Mesendoderm (in vitro differentiated cells): Measurements from ENCODE around the gene TNP1.

Experiments used
- DNase-seq: peaks from one replicate; pipeline ENCODE4 v3.0.0; 2013
- H2AK5ac ChIP-seq: 2 replicates; pipeline ENCODE4 v1.6.1; 2013; ENCODE audit warnings: low read length, inconsistent platforms
- H2BK120ac ChIP-seq: 2 replicates; pipeline ENCODE4 v1.6.1; 2013; ENCODE audit warnings: low read depth, mild to moderate bottlenecking, low read length, moderate library complexity, mixed read lengths
- H2BK15ac ChIP-seq: replicated peaks from 2 replicates; pipeline ENCODE4 v1.6.1; 2013; ENCODE audit warnings: low read depth, mild to moderate bottlenecking, moderate library complexity
- H2BK5ac ChIP-seq: 2 replicates; pipeline ENCODE4 v1.6.1; 2013; ENCODE audit warnings: low read length, inconsistent platforms
- H3K18ac ChIP-seq: 2 replicates; pipeline ENCODE4 v1.6.1; 2013; ENCODE audit warnings: mild to moderate bottlenecking, low read length, mixed read lengths
- H3K23ac ChIP-seq: one replicate; pipeline ENCODE4 v1.6.1; 2013; ENCODE audit warnings: low read length
- H3K27ac ChIP-seq: 2 replicates; pipeline ENCODE4 v1.5.1; 2013; ENCODE audit warnings: low read depth, mild to moderate bottlenecking, inconsistent platforms, low read length, moderate library complexity
- H3K27me3 ChIP-seq: 2 replicates; pipeline ENCODE4 v1.6.1; 2013; ENCODE audit warnings: low read length, control low read depth, mild to moderate bottlenecking, inconsistent platforms; ENCODE audit not compliant: insufficient read depth, poor library complexity
- H3K36me3 ChIP-seq: 2 replicates; pipeline ENCODE4 v1.6.1; 2013; ENCODE audit warnings: low read length, inconsistent platforms; ENCODE audit not compliant: control insufficient read depth, insufficient read depth
- H3K4ac ChIP-seq: one replicate; pipeline ENCODE4 v1.6.1; 2013; ENCODE audit warnings: low read depth, mild to moderate bottlenecking, low read length, moderate library complexity
- H3K4me1 ChIP-seq: 2 replicates; pipeline ENCODE4 v1.6.1; 2013; ENCODE audit warnings: low read depth, low read length, inconsistent platforms; ENCODE audit not compliant: control insufficient read depth
- H3K4me2 ChIP-seq: 2 replicates; pipeline ENCODE4 v1.6.1; 2013; ENCODE audit warnings: low read length
- H3K4me3 ChIP-seq: 2 replicates; pipeline ENCODE4 v1.5.1; 2013; ENCODE audit warnings: mild to moderate bottlenecking, low read length
- H3K56ac ChIP-seq: one replicate; pipeline ENCODE4 v1.6.1; 2013; ENCODE audit warnings: low read length
- H3K79me1 ChIP-seq: 2 replicates; pipeline ENCODE4 v1.6.1; 2013; ENCODE audit warnings: low read length, inconsistent platforms
- H3K79me2 ChIP-seq: 2 replicates; pipeline ENCODE4 v1.6.1; 2013; ENCODE audit warnings: mild to moderate bottlenecking, low read length; ENCODE audit not compliant: control insufficient read depth, insufficient read depth
- H3K9ac ChIP-seq: 2 replicates; pipeline ENCODE4 v1.6.1; 2013; ENCODE audit warnings: low read length, inconsistent platforms
- H4K5ac ChIP-seq: one replicate; pipeline ENCODE4 v1.6.1; 2013; ENCODE audit warnings: low read length
- H4K8ac ChIP-seq: one replicate; pipeline ENCODE4 v1.6.1; 2013; ENCODE audit warnings: low read depth, mild to moderate bottlenecking, control low read depth, low read length, moderate library complexity
- WGBS: extraction: QIAGEN DNeasy Blood & Tissue Kit; methylation state at CpG from one replicate; pipeline ENCODE4 v1.1.7; 2013; ENCODE audit warnings: low lambda C conversion rate, missing lambda C conversion rate; ENCODE audit not compliant: insufficient coverage; ENCODE audit errors: extremely low coverage; 5-methylcytosine and 5-hydroxymethylcytosine counted together

The TNP1 gene

DNA sequence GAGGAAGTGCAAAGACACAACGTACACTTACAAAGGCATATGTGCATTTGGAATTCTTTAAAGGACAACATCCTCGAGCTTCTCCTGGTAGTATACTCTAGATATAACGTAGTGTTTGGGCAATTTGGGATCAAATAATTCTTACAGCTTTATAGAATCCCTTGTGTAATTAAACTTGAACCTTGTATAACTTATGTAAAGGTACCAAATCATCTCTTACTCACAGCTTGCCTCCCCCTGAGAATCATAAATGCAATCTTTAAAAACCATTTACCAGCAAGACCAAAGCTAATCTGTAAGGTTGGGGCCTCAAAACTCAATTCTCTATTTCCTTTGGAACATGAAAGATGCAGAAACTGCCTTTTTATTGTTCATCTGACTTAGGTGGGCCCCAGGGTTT is 12.2 kb upstream of the TNP1 start:
- no peaks in the 10 kb centered on the region for H3K79me1 ChIP-seq
- H3K9ac ChIP-seq: no peak overlapping the region
- no peak overlapping the region for H3K4ac ChIP-seq
- H3K27ac ChIP-seq: no peak overlapping the region
- H3K4me3 ChIP-seq: no peak overlapping the region
- no peaks in the 10 kb centered on the region for H3K36me3 ChIP-seq
- no CpG with 5 or more reads among the region's 3 CpGs for WGBS
- no peak overlapping the region for H4K5ac ChIP-seq
- H3K79me2 ChIP-seq: no peaks in the 10 kb centered on the region
- H3K4me1 ChIP-seq: no peaks in the 10 kb centered on the region
- H2BK5ac ChIP-seq: no peak overlapping the region
- no peak overlapping the region for H3K56ac ChIP-seq
- no peak overlapping the region for H3K18ac ChIP-seq
- H3K4me2 ChIP-seq: no peak overlapping the region
- H2BK15ac ChIP-seq: no peak overlapping the region
- H4K8ac ChIP-seq: no peak overlapping the region
- DNase-seq: no peak
- H2AK5ac ChIP-seq: no peak overlapping the region
- H3K23ac ChIP-seq: no peak overlapping the region
- no peaks in the 10 kb centered on the region for H3K27me3 ChIP-seq
- H2BK120ac ChIP-seq: no peak overlapping the region

DNA sequence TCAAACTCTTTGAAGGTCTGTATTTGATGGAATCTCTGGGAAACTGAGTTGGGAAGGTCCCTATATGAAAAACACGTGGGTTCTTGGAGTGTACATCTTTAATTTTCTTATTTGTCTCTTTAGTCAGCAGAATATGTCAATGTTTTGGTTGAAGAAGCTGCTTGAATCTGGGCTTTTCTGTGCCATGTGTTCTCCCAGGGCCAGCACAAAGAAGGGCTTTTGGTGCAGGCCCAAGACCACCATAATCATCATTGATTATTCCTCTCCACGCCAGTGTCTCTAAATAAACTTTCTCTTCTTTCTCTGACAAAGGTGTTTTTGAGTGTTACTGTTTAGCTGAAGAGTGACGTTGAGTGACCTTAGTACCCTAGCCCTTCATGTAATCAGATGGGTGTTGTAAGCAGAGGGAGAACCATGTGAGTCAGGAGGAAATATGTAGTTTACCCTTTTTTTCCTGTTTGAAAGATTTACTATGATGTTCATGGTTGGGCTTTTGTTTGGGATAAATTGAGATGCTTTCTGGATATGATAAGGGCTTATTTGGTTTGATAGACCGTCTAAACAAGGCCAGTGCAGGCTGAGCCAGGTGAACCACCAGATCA is 11.6 kb upstream of the TNP1 start:
- no peaks in the 10 kb centered on the region for H3K36me3 ChIP-seq
- H3K9ac ChIP-seq: no peak overlapping the region
- H2BK15ac ChIP-seq: no peak overlapping the region
- no peaks in the 10 kb centered on the region for H3K27me3 ChIP-seq
- no peak overlapping the region for H2BK120ac ChIP-seq
- no peak overlapping the region for H3K4me2 ChIP-seq
- H3K56ac ChIP-seq: no peak overlapping the region
- no peak overlapping the region for H3K18ac ChIP-seq
- no peak overlapping the region for H4K5ac ChIP-seq
- no peaks in the 10 kb centered on the region for H3K79me2 ChIP-seq
- no peaks in the 10 kb centered on the region for H3K79me1 ChIP-seq
- H2BK5ac ChIP-seq: no peak overlapping the region
- no peak overlapping the region for H3K4ac ChIP-seq
- no peaks in the 10 kb centered on the region for H3K4me1 ChIP-seq
- no peak for DNase-seq
- no peak overlapping the region for H3K23ac ChIP-seq
- H3K4me3 ChIP-seq: no peak overlapping the region
- H2AK5ac ChIP-seq: no peak overlapping the region
- no peak overlapping the region for H4K8ac ChIP-seq
- no CpG with 5 or more reads among the region's 4 CpGs for WGBS
- no peak overlapping the region for H3K27ac ChIP-seq

DNA sequence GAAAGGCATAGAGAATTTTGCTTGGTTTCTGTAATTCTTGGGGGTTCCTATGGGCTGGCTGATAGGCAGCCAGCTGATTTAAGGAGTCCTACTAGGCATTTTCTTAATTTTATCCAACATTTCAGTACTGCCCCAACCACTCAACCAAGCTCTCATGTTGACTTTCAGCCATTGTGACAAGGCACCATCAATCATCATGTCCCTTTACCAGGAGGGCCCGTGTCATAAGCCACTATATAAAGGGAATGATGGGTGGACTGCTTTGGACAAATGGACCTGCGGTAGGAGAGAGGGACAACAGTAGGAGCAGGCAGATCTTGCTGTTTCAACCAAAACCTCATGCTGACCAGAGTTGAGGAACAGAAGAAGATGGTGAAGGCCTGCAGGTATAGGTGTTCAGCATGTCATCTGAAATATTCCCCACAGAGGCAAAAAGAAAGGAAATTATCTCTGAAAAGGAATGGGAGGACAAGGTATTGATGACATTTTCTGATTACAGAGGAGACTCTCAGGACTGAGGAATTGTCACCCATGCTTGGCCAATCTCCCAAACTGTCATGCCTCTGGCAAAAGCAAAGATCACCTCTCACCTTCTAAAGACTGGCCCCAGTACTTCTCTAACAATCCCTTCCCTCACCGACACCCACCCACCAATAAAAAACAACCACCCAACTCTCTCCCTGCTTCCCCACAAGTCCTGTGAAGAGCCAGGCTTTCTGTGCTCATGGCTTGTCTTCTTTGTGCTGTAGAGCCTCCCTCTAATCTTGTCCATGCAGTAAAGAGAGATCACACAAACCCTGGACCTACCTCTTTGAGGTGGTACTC is 10.9 kb upstream of the TNP1 start:
- no peak overlapping the region for H3K27ac ChIP-seq
- no peak overlapping the region for H4K8ac ChIP-seq
- no peak overlapping the region for H3K4me2 ChIP-seq
- no CpG with 5 or more reads among the region's 3 CpGs for WGBS
- no peak overlapping the region for H2AK5ac ChIP-seq
- no peak overlapping the region for H3K9ac ChIP-seq
- no peak overlapping the region for H2BK5ac ChIP-seq
- H2BK120ac ChIP-seq: no peak overlapping the region
- H3K56ac ChIP-seq: no peak overlapping the region
- no peak overlapping the region for H4K5ac ChIP-seq
- H3K79me2 ChIP-seq: no peaks in the 10 kb centered on the region
- no peak overlapping the region for H3K18ac ChIP-seq
- no peak overlapping the region for H3K4me3 ChIP-seq
- H3K23ac ChIP-seq: no peak overlapping the region
- H3K4ac ChIP-seq: no peak overlapping the region
- no peaks in the 10 kb centered on the region for H3K36me3 ChIP-seq
- no peak overlapping the region for H2BK15ac ChIP-seq
- no peaks in the 10 kb centered on the region for H3K4me1 ChIP-seq
- DNase-seq: no peak
- no peaks in the 10 kb centered on the region for H3K27me3 ChIP-seq
- no peaks in the 10 kb centered on the region for H3K79me1 ChIP-seq

DNA sequence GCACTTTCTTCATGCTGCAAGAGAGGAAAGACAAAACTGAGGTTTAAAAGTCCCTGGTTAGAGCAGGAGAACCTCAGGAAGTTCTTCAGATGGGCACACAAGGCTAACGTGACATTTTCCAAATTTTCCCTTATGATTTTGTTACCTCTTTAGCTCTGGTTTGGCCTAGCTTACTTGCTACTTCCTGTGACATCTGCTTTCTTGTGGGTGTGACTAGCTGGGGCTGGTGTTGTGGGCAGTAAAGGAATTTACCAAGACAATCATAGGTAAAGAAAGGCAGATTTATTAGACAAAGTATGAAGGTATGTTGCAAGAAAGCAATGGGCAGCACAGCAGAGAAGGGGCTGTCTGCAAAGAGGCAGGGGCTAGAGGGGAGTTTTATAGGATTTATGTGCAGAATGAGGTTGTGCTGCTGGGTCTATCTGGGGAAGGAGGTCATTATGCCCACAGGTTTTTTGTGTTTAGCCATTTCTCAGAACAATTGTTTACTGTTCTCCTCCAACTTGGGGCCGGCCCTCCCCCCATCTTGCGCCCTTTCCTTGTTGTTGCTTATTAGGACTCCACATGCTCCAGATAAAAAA is 6.7 kb upstream of the TNP1 start:
- WGBS: no CpG with 5 or more reads among the region's 3 CpGs
- Histone ChIP-seq H3K9ac (no peak overlapping the region), H3K36me3 (no peaks in the 10 kb centered on the region), H3K4me3 (no peak overlapping the region), H3K23ac (no peak overlapping the region), H2BK120ac (no peak overlapping the region), H2BK15ac (no peak overlapping the region), H2AK5ac (no peak overlapping the region), H3K4me1 (no peaks in the 10 kb centered on the region), H3K56ac (no peak overlapping the region), H3K4me2 (no peak overlapping the region), H3K27ac (no peak overlapping the region), H3K18ac (no peak overlapping the region), H2BK5ac (no peak overlapping the region), H3K4ac (no peak overlapping the region), H4K5ac (no peak overlapping the region), H3K79me1 (no peaks in the 10 kb centered on the region), H3K79me2 (no peaks in the 10 kb centered on the region), H3K27me3 (no peaks in the 10 kb centered on the region), H4K8ac (no peak overlapping the region)
- DNase-seq: no peak

DNA sequence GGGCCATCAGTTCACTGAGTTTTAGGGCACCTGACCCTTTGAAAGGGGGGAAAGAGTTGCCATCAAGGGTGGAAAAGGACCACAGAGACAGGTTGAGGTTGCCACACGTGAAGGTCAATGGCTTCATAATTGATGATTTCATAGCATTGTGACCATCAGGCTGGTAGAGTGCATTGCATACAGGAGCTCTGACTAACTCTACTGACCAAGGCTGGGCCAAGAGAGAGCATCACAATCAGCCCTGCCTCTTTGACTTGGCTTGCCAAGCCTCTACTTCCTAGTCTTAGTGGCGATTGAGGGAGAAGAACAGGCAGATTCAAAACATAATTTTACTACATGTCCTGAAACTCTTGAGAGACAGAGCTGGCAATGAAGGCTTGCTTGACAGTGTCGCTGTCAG is 5.8 kb upstream of the TNP1 start:
- H4K5ac ChIP-seq: no peak overlapping the region
- H3K79me2 ChIP-seq: no peaks in the 10 kb centered on the region
- WGBS: no CpG with 5 or more reads among the region's 3 CpGs
- no peak overlapping the region for H3K4me3 ChIP-seq
- H2AK5ac ChIP-seq: no peak overlapping the region
- no peak overlapping the region for H2BK15ac ChIP-seq
- H3K23ac ChIP-seq: no peak overlapping the region
- no peak overlapping the region for H3K4me2 ChIP-seq
- H3K4me1 ChIP-seq: no peaks in the 10 kb centered on the region
- no peak overlapping the region for H4K8ac ChIP-seq
- no peaks in the 10 kb centered on the region for H3K27me3 ChIP-seq
- H2BK120ac ChIP-seq: no peak overlapping the region
- H2BK5ac ChIP-seq: no peak overlapping the region
- no peaks in the 10 kb centered on the region for H3K79me1 ChIP-seq
- DNase-seq: no peak
- no peak overlapping the region for H3K9ac ChIP-seq
- no peak overlapping the region for H3K18ac ChIP-seq
- H3K27ac ChIP-seq: no peak overlapping the region
- H3K56ac ChIP-seq: no peak overlapping the region
- H3K4ac ChIP-seq: no peak overlapping the region
- H3K36me3 ChIP-seq: no peaks in the 10 kb centered on the region
